Activated CD8-positive, alpha-beta memory T cell treated with anti-CD3 and anti-CD28 coated beads, Interleukin-2, amount 50 U/mL, for 1 hour (primary cell): Measurements from ENCODE around the gene VENTX.

ENCODE experiments used
- DNase-seq: peaks from one replicate; pipeline ENCODE4 v3.0.0-alpha.2; 2020; ENCODE audit errors: extremely low read depth

The VENTX gene

DNA sequence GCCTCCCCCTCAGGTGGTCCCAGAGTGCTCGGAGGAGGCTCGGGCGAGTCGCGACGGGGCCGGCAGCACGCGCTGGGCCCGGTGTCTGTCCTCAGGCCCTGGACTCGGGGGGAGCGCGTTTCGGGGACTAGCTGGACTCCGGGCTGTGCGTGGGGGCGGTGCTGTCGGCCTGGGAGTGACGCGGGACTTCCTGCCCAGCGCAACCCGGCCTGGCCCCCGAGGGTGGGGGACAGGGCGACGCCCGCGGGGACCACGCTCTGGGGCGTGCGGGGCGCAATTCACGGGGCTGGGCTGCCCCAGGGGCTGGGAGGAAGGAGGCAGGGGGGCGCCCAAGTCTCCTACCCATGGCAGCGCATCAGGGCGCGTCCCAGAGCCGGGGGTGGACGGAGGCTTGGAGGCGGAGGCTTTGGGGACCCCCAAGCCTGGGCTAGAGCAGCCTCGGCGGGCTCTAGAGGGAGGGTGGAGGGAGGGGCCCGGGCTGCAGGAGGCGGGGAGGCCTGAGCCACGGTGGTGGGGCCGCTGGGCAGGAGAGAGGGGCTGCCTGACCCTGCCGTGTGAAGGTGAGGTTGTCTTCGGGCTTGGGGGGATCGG lies 2.3 kb upstream of the VENTX start:
- DNase-seq, result no peak

DNA sequence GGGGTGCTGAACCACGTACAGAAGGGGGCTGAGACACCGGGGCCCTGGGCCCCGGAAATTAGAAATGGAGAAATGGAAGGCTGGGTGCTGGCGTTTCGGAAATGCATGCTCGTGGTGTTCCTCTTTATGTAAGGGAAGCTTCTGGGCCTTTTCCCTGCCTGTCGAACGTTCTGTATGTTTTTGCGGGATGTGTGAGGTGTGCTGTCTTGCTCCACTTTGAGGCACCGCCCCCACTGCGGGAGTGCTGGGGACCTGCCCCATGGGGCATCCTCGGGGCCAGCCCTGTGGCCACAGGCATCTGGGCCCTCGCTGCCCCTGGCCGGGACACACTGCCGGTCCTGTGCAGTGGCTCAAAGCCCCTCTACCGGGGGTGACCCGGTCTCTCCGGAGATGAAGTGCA lies 1.7 kb upstream of the VENTX start:
- no peak for DNase-seq

DNA sequence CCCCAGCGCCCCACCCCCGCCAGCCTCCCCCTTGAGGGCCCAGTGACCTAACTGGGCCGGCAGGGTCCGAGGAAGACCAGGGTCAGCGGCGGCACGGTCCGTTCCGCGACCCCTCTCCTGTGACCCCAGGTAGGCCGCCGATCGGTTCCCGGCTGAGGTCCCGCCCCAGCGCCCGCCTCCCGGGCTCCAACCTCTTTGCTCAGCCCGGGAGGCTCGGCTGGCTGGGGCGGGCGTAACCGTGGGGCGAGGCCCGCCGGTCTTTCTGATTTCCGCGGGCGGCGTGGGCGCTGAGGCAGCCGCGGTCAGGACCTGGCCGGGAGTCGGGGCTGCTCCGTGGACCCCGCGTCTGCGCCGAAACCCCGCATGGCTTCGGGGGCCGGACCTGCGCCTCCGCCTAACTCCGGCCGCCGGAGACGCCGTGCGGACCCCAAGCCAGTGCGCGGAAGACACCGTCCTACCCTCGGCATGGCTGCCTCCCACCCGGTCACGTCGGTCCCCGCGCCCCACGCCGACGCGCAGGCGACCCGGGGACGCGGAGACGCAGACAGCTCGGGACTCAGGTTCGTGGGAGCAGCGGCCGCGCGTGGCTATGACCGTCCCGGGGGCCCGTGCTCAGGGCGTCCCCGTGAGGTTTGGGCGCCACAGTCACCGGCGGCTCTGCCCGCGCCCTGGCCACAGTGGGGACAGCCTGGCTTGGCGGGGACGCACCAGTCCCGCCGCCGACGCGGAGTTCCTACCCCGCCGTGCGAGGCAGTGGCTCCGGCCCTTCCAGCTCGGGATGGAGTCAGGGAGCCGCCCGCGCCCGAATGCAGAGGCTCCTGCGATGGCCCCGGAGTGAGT lies 1.0 kb upstream of the VENTX start:
- DNase-seq, result no peak

DNA sequence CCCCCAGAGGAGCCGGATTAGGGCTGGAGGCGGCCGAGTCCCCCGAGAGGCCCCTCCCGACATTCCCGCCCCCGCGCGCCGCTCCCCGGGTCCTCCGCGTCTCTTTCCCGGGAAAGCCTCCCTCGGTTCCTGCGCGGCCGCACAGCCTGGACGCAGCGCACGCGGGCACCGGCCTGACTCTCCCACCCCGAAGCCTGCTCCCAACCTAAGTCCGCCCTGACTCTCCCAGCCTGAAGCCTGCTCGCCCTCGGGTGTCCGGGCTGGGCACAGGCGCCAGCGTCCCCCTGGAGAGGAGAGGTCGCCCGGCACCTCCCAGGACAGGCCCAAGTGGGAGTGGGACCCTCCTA lies 441 bp upstream of the VENTX start:
- no peak for DNase-seq

DNA sequence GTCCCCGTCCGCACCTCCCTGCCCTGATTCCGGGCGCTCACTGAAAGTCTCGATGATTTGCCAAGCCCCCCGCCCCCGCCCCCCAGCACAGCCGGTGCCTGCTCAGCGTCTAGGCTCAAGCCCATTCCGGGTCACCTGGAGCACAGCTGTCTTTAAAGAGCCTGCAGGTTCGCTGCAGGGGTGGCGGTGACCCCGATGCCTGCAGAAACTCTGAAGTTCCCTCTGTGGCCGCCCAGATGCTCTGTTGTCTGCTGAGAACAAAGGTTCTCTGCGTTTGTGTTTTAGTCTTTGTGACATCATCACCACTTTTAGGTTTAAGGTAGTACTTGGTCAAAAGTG lies 780 bp downstream of the VENTX start:
- no peak for DNase-seq

DNA sequence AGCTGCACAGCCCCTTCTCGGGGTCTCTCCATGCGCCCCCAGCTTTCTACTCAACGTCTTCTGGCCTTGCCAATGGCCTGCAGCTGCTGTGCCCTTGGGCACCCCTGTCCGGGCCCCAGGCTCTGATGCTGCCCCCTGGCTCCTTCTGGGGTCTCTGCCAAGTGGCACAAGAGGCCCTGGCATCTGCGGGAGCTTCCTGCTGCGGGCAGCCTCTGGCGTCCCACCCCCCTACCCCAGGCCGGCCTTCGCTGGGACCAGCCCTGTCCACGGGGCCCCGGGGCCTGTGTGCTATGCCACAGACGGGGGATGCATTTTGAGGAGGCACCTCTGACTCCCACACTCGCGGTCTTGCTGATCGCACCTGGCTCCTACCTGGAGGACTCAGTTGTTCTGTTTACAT lies 2.3 kb downstream of the VENTX start:
- no peak for DNase-seq

DNA sequence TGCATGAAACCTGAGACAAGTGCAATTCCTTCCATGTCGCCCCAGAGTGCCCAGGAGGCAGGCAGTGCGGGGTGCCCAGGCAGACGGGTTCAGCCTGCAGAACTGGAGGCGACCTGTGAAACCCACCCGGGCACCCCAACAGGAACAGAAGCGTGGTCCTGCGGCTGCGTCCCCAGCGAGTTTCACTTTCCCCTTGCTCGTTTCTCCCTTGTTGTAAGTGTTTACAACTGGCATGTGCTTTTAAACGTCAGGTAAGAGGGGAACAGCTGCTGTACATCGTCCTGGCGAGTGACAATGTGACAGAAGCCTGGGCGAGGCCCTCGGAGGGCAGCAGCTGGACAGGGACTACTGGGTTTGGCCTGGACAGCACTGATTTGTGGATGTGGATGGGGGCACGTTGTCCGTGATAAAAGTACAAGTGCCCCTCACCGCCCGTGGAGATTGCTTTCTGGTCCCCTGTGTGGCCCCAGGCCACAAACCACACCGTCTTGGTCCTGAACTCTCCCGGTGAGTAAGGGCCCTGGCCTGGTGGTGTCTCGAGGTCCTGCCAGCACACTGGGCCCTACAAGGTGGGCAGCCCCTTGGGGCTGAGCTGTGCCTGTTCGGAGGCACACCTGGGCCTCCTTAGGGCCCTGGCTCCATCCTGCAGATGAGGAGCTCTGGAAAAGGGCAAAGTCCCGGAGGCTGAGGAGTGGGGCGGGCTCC lies 4.0 kb downstream of the VENTX start:
- DNase-seq, result no peak

DNA sequence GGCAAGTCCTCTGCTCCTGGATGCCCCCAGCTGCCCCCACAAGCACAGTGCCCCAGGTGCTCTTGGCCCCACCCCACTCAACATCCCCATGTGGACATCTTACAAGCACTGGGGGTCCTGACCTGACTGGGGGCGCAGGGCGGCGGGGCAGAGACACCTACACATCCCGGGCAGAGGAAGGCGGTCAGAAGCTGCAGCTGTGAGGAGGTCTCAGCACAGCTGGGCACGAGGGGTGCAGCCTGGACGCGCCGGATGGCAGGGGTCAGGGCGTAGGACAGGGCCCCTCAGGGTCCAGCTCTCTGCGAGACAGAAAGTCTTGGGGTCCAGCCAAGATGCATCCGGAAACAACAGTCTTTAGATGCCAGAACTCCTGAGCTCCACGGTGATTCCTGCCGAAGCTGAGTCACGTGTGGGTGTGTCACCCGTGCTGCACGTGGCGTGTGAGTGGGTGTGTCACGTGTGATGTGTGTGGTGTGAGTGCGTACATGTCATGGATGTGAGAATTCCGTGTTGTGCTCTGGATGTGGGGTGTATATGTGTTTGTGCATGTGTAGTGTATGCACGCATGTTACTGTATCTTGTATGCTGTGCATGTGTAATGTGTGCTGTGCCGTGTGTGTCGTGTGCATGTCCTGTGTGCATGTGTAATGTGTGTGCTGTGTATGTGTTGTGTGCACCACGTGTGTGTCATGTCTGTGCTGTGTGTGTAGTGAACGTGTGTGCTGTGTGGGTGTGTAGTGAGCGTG lies 5.1 kb downstream of the VENTX start:
- no peak for DNase-seq

DNA sequence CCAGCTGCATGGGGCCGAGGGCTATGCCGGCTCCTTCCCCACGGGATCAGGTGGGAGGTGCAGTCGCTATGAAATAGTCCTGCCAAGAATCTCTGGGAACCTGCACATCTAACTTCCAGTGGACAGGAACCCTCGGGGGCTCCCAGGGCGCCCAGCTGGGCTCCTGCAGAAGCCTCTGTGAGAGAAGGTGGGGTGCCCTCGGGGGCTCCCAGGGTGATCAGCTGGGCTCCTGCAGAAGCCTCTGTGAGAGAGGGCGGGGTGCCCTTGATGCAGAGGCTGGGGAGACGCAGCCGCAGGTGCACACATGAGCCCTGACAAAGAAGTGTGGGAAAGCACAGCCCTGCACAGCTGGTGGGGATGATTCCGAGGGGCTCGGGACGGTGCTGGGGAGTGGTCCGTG lies 5.9 kb downstream of the VENTX start:
- DNase-seq, result no peak

DNA sequence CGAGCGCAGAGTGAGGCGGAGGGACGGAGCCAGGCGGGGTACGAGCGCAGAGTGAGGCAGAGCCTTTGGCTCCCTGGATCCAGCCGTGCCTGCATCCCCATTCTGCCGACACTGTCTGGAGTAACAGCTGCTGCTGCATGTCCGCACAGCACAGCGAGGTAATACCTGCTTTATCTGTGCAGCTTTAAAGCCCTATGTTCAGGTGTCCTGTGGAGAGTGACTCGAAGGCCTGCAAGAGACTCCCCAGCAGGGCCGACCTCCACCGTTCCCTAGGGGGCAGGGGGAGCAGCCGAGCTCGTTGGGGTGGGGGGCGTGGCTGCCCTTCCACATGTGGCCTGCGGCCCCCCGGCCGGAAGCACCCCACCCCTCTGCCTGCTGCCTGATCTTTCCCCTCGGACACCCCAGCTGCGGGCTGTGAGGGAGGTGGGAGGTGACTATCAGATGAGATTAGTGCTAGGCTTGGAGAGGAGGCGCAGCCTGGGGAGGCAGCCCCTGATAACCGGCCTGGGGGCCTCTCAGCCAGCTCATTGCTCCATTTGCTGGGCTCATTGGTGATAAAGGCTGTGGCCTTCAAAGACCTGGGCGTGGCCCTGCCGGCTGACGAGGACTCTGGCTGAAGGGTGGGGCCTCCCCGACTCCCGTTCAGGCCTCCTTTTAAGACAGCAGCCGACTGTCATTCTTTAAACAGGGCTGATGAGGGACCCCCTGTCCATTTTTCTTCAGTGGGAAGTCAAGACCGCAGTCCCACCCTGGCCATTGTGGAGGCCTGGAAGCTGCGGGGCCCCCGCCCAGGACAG lies 8.0 kb downstream of the VENTX start:
- no peak for DNase-seq

DNA sequence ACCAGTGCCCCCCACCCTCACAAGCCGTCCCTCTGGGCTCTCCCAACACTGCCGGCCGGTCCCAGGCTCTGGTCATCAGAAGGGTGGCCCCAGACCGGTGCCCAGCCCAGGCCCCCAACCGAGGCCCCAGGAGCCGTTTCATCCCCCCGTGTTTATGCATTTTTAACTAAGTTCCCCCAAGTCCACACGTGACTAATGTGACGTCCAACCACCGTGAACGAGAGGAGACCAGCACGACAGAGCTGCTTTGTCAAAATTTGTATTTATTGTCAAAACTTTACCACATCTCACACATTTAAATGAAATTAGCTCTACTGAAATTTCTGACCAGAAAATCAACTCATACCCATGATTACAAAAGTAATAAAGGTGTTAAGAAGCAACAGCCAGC lies 8.6 kb downstream of the VENTX start:
- DNase-seq, result no peak

DNA sequence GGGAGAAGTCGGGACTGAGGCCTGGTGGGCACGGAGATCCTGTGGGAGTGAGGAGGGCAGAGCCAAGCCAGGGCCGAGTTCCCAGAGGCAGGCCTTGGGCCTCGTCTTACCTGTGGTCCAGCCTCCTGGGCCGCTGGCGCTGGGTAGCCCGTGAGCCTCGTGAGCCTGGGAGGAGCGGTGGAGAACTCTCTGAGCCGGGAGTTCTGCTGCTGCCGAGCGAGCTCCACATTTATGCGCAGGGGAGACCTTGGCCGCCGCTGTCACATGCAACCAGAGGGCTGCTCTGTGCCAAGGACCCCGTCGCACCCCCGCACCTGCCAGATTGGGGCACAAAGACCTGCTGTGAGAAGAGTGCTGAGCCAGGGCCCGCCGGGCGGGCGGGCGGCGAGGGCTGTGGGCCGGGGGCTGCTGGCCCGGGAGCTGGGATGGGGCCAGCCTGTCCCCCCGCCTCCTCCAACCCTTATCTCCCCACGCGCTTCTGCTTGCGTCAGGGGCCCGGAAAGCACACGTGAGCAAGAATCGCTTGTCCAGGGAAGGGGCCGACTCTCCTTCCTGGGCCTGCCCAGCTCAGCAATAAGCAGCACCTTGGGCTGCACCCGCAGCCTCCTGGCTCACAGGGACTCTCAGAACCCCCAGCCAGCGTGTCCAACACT lies 10.2 kb downstream of the VENTX start:
- DNase-seq, result no peak

DNA sequence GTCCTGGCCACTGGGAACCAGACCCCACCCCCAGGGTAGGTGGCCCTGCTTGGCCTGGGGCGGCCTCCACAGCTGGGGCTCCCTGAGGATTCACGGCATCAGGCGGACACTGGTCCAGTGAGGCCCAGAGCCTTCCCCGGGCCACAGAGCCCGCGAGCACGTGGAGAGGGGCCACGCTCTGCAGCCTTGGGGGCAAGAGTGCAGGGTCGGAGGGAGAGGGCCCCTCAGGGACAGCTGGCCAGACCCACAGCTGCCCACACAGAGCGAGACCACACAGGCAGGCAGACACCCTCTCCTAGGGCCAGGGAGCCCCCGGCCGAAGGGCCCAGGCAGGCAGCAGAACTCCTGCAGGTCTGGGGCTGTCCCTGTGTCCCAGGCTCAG lies 10.7 kb downstream of the VENTX start:
- no peak for DNase-seq

DNA sequence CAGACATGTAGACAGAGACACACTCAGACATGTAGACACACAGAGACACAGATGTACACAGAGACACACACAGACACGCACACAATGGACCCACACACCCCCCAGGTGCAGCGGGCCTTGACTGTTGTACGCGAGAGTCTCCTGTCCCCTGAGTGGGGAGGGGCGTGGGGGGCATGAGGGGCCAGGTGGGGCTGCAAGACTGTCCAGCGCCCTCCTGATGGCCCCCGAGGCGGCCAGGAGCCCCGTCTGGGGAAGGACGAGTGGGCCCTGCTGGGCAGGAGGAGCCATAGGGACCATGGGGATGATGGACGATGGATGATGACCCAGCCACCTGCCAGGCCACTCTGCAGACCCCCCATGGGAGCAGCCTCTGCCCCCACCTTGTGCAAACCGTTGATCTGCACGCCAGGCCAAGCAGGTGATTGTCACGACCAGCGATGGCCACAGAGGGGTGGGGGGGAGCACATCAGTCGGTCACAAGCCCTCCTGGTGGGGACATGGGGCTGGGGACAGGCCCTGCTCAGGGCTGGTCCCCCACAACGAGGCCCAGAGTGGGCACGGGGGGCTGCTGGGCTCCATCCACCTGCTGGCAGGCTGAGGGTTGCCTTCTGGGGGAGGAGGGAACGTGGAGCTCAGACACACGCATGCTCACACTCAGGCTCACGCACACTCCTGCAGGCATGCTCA lies 11.6 kb downstream of the VENTX start:
- no peak for DNase-seq

DNA sequence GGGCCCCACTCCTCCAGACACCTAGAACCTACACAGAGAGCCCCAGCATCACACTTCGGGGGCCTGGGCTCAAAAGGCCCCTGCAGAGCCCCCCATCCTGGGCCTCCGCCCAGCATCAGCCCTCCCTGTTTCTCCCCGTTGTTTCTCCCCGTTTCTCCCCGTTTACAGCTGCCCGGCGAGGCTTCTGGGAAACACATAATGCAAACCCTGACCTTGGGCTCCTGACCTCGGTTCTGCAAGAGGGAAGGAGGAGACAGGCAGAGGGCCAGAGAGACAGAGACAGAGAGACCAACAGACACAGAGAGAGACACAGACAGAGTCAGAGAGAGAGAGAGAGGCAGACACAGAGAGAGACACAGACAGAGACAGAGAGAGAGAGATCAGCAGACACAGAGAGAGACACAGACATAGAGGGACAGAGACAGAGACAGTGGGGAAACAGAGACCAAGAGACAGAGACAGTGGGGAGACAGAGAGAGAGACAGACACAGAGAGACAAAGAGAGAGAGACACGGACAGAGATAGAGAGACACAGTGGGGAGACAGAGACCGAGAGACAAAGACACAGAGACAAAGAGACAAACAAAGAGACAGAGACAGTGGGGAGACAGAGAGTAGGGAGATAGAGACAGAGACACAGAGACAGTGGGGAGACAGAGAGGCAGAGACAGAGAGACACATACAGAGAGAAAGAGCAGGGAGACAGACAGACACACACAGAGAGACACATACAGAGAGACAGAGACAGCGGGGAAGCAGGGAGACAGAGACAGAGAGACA lies 12.5 kb downstream of the VENTX start:
- no peak for DNase-seq

DNA sequence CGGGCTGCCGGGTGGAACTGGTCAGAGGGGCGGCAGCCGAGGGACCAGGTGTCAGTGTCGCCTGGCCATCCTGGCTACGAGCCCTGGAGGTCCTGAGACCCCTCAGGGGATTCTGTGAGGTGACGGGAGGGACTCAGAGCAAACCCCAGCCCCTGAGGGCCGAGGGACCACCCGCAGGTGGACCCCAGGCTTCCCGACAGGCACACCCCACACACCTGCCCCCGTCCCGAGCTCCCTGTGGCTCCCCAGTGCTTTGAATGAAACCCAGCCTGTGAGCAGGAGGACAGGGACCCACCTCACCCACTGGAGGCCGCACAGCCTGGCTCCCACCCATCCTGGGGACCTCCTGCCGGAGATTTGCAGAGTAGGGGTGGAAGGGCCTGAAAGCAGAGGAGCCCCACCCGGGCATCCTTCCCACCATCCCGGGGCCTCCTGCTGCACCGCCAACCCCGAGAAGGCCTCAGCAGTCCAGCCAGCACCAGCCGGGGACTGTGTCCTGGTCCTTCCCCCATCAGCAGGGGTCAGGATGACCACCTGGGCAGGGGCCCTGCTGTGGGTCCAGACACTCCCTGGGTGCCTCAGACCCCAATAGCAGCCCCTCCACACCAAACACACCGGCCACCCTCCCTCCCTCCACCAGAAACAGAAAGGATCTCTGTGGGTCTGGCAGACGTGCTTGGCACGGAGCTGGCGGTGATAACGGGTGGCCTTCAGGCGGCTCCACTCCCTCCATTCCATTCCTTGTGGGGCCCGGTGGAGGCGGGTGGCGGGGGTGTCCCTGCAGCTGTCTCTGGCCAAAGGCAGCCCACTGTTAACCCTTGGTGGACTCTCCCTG lies 13.9 kb downstream of the VENTX start:
- no peak for DNase-seq

DNA sequence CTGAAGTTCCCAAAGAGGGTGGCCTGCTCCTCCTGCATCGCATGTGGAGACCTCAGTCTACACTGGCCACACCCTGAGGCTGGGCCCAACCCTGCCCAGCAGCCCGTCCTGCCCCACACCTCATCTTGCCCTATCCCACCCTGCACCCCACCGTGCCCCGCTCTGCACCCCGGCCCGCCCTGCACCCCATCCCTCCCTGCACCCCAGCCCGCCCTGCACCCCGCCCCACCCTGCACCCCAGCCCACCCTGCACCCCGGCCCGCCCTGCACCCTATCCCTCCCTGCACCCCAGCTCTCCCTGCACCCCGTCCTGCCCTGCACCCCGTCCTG lies 14.5 kb downstream of the VENTX start:
- no peak for DNase-seq

DNA sequence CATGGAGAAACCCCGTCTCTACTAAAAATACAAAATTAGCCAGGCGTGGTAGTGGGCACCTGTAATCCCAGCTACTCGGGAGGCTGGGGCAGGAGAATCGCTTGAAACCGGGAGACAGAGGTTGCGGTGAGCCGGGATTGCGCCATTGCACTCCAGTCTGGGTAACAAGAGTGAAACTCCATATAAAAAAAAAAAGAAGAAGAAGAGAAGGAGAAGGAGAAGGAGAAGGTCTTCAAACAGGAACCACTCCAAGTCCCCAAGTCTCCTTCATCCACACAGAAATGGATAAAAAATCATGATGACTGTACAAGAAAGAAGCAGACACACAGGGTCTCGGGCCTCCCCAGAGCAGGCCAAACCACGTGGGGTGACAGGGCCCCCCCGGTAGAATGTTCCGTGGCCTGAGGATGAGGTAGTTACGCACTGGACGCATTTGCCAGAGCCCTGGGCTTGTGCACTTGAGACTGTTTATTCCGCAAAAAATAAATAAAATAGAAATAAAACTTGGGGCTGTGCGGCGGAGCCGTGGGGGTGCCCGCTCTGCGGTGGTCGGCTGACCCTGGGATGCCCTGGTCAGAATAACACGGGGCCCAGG lies 15.8 kb downstream of the VENTX start:
- no peak for DNase-seq
